Activated CD4-positive, alpha-beta memory T cell treated with anti-CD3 and anti-CD28 coated beads, Interleukin-2, amount 10 ng/mL, durations not matched to agents 7 days and 5 days (primary cell): Measurements from ENCODE around the gene TRAF1. TPM values are rescaled to one million over a fixed set of nuclear protein-coding genes. Genes with fewer than 3 reads are reported as not detected.

Source experiments
- CTCF ChIA-PET: fragments of 350-600 bp; sonication (Branson Sonifier 250); formaldehyde crosslinking; loops from one replicate; lab custom pipeline; 2021; ENCODE audit warnings: antibody characterized with exemption, inconsistent platforms; lab: Charles Lee
- POLR2A ChIA-PET: fragments of 350-600 bp; sonication (Branson Sonifier 250); formaldehyde crosslinking; loops from one replicate; lab custom pipeline; 2021; ENCODE audit warnings: antibody characterized with exemption; lab: Charles Lee
- DNase-seq: peaks from one replicate; pipeline ENCODE4 v3.0.0-alpha.2; 2020
- H3K27ac Mint-ChIP-seq: one replicate; pipeline ENCODE4 v1.8.0; 2021; ENCODE audit warnings: mild to moderate bottlenecking, mixed read lengths
- H3K27me3 Mint-ChIP-seq: one replicate; pipeline ENCODE4 v1.8.0; 2021; ENCODE audit warnings: mixed read lengths
- H3K36me3 Mint-ChIP-seq: one replicate; pipeline ENCODE4 v1.8.0; 2021; ENCODE audit warnings: low read depth, mixed read lengths
- H3K4me1 Mint-ChIP-seq: one replicate; pipeline ENCODE4 v1.8.0; 2021; ENCODE audit warnings: mixed read lengths
- H3K4me3 Mint-ChIP-seq: one replicate; pipeline ENCODE4 v1.8.0; 2021; ENCODE audit warnings: mild to moderate bottlenecking, mixed read lengths
- H3K9me3 Mint-ChIP-seq: one replicate; pipeline ENCODE4 v1.8.0; 2021; ENCODE audit warnings: mixed read lengths
- total RNA-seq, 2 experiments: library from RNA; stranded (reverse); gene quantifications; one replicate each; pipeline ENCODE4 v1.2.3, GENCODE V29; 2021

The TRAF1 gene
- total RNA-seq, 2 experiments from 2014 or later, result 73.6 to 74.3 TPM

DNA sequence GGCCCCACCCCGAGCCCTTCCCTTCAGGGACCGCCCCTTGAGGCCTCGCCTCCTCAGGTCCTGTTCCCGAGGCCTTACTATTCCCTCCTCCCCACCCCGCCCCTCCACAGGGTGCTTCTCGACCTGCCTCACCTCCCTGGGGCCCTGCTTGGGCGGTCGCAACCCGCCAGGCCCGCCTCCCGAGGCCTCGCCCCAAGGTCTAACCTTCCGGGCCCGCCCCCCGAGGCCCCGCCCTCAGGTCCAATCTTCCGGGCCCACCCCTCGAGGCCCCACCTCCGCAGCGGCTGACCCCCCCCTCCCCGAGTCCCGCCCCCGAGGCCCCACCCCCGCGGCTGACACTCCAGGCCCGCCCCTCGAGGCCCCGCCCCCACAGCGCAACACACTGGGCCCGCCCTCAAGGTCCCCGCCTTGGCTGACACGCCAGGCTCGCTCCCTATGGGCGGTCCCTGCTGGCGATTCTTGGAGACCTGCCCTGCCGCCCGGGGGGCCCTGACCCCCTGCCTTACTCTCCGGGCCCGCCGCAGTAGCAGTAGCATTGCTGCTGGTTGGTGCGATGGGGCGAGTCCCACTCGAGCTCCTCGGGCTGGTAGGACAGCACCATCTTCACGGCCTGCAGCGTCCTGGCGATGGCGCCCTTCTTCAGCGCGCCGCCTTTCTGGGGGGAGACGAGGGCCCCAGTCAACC, 57.8 kb downstream of the TRAF1 start:
- H3K36me3 Mint-ChIP-seq, result peaks cover 81% of the 10 kb centered on the region
- CTCF ChIA-PET, result interaction anchor here (0.6 to 5.8 kb wide), 16 partner anchors 23 to 203 kb away, joined by 3 to 66 read pairs (median 8); no protein-coding TSS in a partner anchor

DNA sequence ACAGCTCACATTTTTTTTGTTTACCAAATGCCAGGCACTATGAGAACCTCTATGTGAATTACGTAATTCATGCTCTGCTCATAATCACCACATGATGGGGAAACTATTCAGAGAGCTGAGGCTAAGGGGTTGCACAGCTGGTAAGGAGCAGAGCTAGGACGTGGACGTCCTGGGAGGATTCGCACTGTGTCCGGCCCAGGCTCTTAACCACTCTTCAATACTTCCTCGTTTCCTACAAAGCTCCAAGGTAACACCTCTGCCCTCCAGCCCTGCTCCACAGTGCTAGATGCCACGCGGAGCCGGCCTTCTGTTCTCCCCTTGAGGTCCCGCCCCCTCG, 58.3 kb downstream of the TRAF1 start:
- H3K9me3 Mint-ChIP-seq, result no peaks in the 10 kb centered on the region
- no peaks in the 10 kb centered on the region for H3K27me3 Mint-ChIP-seq
- no peak for DNase-seq
- peak overlapping the region; percentile 64 for H3K27ac Mint-ChIP-seq
- CTCF ChIA-PET, result interaction anchor here (0.7 to 5.8 kb wide), 17 partner anchors 9 to 205 kb away, joined by 3 to 66 read pairs (median 7); partner anchors contain the start of gene PHF19
- POLR2A ChIA-PET, result interaction anchor here (0.7 to 18.3 kb wide), 15 partner anchors 9 to 207 kb away, joined by 3 to 864 read pairs (median 10); partner anchors contain the start of genes CNTRL, FBXW2, PHF19 and PSMD5
- H3K4me3 Mint-ChIP-seq, result peak overlapping the region; percentile 52
- peaks cover 47% of the 10 kb centered on the region for H3K4me1 Mint-ChIP-seq
- peaks cover 80% of the 10 kb centered on the region for H3K36me3 Mint-ChIP-seq

More for the DNA sequence above, 57.8 kb downstream of the TRAF1 start:
- POLR2A ChIA-PET, result interaction anchor here (0.9 to 18.3 kb wide), 14 partner anchors 9 to 206 kb away, joined by 3 to 864 read pairs (median 12); partner anchors contain the start of genes CNTRL, PHF19, PSMD5 and TRAF1
- peak overlapping the region; percentile 87 for H3K4me3 Mint-ChIP-seq
- H3K27ac Mint-ChIP-seq, result peak overlapping the region; percentile 92
- peak; percentile 97 for DNase-seq
- H3K27me3 Mint-ChIP-seq, result no peaks in the 10 kb centered on the region
- H3K4me1 Mint-ChIP-seq, result peaks cover 52% of the 10 kb centered on the region
- no peaks in the 10 kb centered on the region for H3K9me3 Mint-ChIP-seq

DNA sequence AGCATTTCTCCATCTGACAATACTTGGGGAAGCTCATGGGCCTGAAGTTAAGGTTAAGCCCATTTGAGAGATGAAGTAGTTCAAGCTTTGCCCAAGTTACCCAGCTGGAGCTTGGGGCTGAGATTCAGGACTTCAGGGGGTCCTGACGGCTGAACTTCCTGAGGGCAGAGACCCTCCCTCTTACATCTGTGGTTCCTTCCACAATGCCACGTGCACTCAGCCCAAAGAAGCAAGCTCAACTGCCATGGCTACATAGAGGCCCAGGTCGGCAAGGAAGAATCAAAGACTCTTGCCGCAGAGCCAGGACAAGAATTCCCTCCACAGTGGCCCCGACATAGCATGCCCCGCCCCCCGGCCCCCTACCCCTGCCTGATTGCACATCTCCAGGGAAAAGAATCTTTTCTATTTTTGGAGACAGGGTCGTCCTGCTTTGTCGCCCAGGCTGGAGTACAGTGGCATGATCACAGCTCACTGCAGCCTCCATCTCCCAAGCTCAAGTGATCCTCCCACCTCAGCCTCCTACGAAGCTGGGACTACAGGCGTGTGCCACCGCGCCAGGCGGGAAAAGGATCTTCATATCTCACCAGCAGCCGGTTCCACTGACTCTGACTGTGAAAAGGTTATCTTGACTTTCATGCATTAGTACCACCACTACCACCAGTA, 58.8 kb downstream of the TRAF1 start:
- Mint-ChIP-seq H3K27ac (peak overlapping the region; percentile 64), H3K27me3 (no peaks in the 10 kb centered on the region), H3K9me3 (no peaks in the 10 kb centered on the region), H3K4me1 (peaks cover 42% of the 10 kb centered on the region), H3K36me3 (peaks cover 80% of the 10 kb centered on the region), H3K4me3 (peak overlapping the region; percentile 22)
- POLR2A ChIA-PET, result interaction anchor here (0.5 to 18.3 kb wide), 14 partner anchors 9 to 207 kb away, joined by 3 to 864 read pairs (median 12); partner anchors contain the start of genes CNTRL, FBXW2, PHF19 and PSMD5
- CTCF ChIA-PET, result interaction anchor here (0.7 to 5.8 kb wide), 14 partner anchors 10 to 205 kb away, joined by 3 to 66 read pairs (median 6); partner anchors contain the start of gene PHF19
- no peak for DNase-seq

DNA sequence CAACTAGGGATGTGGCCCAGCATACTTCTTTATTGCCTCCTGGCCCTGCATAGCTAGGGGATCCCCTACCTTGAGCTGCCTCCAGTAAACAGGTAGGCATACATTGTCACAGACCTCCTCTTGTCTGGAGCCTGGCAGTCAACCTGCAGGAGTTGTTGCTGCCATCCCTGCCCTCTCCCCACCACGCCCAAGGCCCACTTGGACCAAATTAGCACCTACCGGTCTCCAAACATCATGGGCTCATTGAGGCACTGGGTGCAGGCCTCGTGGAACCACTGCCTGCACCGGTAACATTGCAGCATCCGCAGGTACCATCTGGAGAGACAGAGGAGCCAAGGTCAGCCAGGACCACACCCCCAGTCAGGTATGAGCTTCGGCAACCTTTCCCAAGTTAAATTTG, 59.9 kb downstream of the TRAF1 start:
- DNase-seq, result no peak
- ChIA-PET POLR2A (interaction anchor here (1.3 to 18.3 kb wide), 9 partner anchors 8 to 73 kb away, joined by 3 to 864 read pairs (median 21); partner anchors contain the start of genes FBXW2, PHF19, PSMD5 and TRAF1), CTCF (interaction anchor here (0.8 to 5.8 kb wide), 3 partner anchors 21 to 115 kb away, joined by 3 to 66 read pairs (median 28); no protein-coding TSS in a partner anchor)
- peaks cover 33% of the 10 kb centered on the region for H3K4me1 Mint-ChIP-seq
- H3K27ac Mint-ChIP-seq, result no peak overlapping the region
- H3K9me3 Mint-ChIP-seq, result no peaks in the 10 kb centered on the region
- H3K4me3 Mint-ChIP-seq, result no peak overlapping the region
- H3K27me3 Mint-ChIP-seq, result no peaks in the 10 kb centered on the region
- H3K36me3 Mint-ChIP-seq, result peaks cover 82% of the 10 kb centered on the region

DNA sequence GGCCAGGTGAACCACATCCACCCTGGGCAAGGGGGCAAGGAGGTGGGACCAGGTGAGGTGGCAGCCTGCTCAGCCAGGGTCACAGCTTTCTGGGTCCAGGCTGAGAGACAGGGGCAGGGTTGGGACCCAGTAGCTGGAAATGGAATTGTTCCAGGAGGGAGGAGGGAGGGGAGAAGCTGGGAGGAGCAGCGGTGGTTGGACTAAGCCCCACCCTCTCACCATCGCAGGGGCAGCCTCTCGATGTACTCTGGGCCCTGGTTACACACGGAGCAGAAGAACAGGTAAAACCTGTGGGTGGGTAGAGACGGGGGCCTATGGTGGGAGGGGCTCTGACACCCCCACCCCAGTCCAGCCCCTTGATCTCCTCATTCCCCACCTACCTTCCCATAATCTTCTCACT, 60.8 kb downstream of the TRAF1 start:
- Mint-ChIP-seq H3K9me3 (no peaks in the 10 kb centered on the region), H3K36me3 (peaks cover 80% of the 10 kb centered on the region), H3K4me3 (no peak overlapping the region), H3K27ac (no peak overlapping the region), H3K27me3 (no peaks in the 10 kb centered on the region), H3K4me1 (peaks cover 26% of the 10 kb centered on the region)
- no peak for DNase-seq
- ChIA-PET CTCF (interaction anchor here (4.9 to 5.8 kb wide), 2 partner anchors 20 to 69 kb away, joined by 28 to 66 read pairs; no protein-coding TSS in a partner anchor), POLR2A (interaction anchor here (0.6 to 18.3 kb wide), 7 partner anchors 10 to 101 kb away, joined by 3 to 864 read pairs (median 5); partner anchors contain the start of genes FBXW2 and TRAF1)

DNA sequence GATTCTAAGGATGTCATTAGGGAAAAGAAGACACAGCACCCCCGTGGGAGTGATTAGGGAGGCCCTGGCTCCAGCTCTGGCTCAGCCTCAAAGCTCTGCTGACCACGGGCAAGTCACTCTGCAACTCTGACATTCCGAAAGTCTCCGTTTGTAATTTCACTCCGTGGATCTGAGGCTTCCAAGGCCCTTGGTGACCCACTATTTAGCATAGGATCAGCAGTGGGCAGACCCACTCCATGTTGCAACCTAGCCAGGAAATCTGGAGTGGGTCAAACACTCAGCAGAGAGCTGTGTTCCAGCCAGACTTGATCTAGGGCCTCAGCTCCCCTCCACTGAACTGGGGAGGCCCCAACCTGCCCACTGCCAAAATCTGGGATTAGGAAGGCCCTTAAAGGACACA, 61.4 kb downstream of the TRAF1 start:
- CTCF ChIA-PET, result interaction anchor here (1.5 to 5.8 kb wide), 2 partner anchors 19 to 109 kb away, joined by 7 to 28 read pairs; no protein-coding TSS in a partner anchor
- no peak for DNase-seq
- H3K36me3 Mint-ChIP-seq, result peaks cover 83% of the 10 kb centered on the region
- H3K4me3 Mint-ChIP-seq, result no peak overlapping the region
- peaks cover 24% of the 10 kb centered on the region for H3K4me1 Mint-ChIP-seq
- POLR2A ChIA-PET, result interaction anchor here (0.6 to 18.3 kb wide), 7 partner anchors 9 to 101 kb away, joined by 3 to 864 read pairs (median 5); partner anchors contain the start of gene TRAF1
- H3K27ac Mint-ChIP-seq, result no peak overlapping the region
- H3K27me3 Mint-ChIP-seq, result no peaks in the 10 kb centered on the region
- H3K9me3 Mint-ChIP-seq, result no peaks in the 10 kb centered on the region

DNA sequence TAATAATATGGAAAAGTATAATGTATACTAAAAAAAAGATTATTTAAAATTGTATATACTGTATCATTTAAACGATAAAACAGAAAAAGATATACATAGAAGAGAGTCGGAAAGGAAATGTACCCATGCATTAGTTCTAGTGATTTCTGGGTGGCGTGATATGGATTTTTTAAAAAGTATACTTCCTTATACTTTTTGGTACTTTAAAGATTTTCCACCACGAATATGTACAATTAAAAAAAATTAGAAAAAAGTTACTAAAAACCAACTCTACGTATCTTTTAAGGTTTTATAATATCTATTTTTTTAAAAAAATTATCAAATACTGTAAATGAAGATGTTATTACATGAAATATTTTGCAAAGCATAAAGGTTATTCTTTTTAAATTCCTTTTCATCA, 61.9 kb downstream of the TRAF1 start:
- no peak for DNase-seq
- ChIA-PET POLR2A (interaction anchor here (0.8 to 18.3 kb wide), 4 partner anchors 9 to 63 kb away, joined by 3 to 864 read pairs (median 8); partner anchors contain the start of gene TRAF1), CTCF (interaction anchor here (0.6 to 5.8 kb wide), 4 partner anchors 19 to 337 kb away, joined by 3 to 28 read pairs (median 6); no protein-coding TSS in a partner anchor)
- Mint-ChIP-seq H3K36me3 (peaks cover 83% of the 10 kb centered on the region), H3K9me3 (no peaks in the 10 kb centered on the region), H3K27ac (no peak overlapping the region), H3K4me3 (no peak overlapping the region), H3K27me3 (no peaks in the 10 kb centered on the region), H3K4me1 (peaks cover 19% of the 10 kb centered on the region)

DNA sequence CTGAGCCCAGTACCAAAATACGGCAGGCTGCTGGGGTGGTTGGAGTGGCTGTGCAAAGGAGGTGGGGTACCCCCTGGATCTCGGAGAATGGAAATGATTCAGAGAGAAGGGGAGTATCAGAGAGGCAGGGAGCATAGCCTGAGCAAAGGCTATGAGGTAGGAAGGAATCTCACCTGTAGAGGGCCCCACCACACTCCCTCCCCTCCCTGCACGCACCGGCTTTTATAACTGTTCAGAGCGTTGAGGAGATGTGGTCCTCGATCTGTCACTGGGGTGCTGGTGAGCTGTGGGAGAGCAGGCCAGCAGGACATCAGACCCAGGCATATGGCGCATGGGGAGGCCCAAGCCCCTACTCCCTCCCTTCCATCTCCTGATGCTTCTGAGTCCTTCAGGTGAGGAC, 62.8 kb downstream of the TRAF1 start:
- Mint-ChIP-seq H3K36me3 (peaks cover 82% of the 10 kb centered on the region), H3K9me3 (no peaks in the 10 kb centered on the region), H3K4me1 (peaks cover 12% of the 10 kb centered on the region), H3K4me3 (no peak overlapping the region), H3K27ac (no peak overlapping the region), H3K27me3 (no peaks in the 10 kb centered on the region)
- ChIA-PET CTCF (interaction anchor here (0.6 to 5.8 kb wide), 3 partner anchors 18 to 337 kb away, joined by 5 to 28 read pairs (median 7); no protein-coding TSS in a partner anchor), POLR2A (interaction anchor here (1.6 to 18.3 kb wide), 4 partner anchors 9 to 64 kb away, joined by 4 to 864 read pairs (median 4); partner anchors contain the start of genes PSMD5 and TRAF1)
- no peak for DNase-seq

DNA sequence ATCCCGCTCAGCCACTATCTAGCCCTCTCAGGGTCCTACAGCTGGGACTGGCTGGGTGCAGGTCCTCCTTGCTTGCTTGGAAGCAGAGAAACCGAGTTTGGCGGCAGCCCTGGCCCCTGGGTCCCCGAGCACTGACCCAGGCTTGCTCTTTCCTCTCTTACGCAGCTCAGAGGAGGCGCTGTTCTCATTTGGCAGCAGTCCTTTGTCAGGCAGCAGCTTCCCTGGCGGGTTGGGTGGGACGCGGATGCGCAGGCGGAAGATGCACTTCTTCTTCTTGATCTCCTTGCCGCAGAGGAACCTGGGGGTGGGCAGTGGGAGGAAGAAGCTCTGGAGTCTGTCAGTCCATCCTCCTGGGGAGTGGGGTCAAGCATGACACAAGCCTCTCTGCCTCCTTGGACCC, 64.1 kb downstream of the TRAF1 start:
- Mint-ChIP-seq H3K9me3 (no peaks in the 10 kb centered on the region), H3K36me3 (peaks cover 87% of the 10 kb centered on the region), H3K4me1 (peaks cover 8% of the 10 kb centered on the region), H3K4me3 (no peak overlapping the region), H3K27me3 (no peaks in the 10 kb centered on the region), H3K27ac (no peak overlapping the region)
- ChIA-PET POLR2A (interaction anchor here (0.9 to 1.7 kb wide), 5 partner anchors 7 to 69 kb away, joined by 3 to 6 read pairs (median 4); partner anchors contain the start of gene PSMD5), CTCF (interaction anchor here (1.0 kb wide), 1 partner anchor 107 kb away, joined by 5 read pairs; no protein-coding TSS in a partner anchor)
- no peak for DNase-seq

DNA sequence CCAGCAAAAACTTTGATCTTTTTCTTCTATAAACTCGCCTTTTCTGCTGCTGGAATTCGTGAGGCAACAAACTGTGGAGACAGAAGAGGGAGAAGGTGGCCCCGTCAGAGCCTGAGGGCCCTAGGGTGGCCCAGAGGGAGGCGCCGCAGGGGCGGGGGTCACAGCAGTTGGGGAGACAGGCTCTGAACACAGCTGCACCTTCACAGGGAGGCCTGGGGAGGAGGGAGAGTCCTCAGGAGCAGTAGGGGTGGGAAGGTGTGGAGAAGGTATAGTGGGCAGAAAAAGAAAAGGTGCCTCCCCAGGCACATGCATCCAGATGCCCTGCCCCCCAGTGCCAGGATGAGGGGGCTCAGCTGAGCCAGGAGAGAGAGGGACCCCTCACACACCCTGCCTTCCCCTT, 64.7 kb downstream of the TRAF1 start:
- no peaks in the 10 kb centered on the region for H3K9me3 Mint-ChIP-seq
- ChIA-PET CTCF (no interaction called here), POLR2A (interaction anchor here (0.9 to 1.2 kb wide), 2 partner anchors 11 to 64 kb away, joined by 3 to 4 read pairs; no protein-coding TSS in a partner anchor)
- no peak for DNase-seq
- H3K36me3 Mint-ChIP-seq, result peaks cover 87% of the 10 kb centered on the region
- peaks cover 7% of the 10 kb centered on the region for H3K4me1 Mint-ChIP-seq
- H3K27me3 Mint-ChIP-seq, result no peaks in the 10 kb centered on the region
- no peak overlapping the region for H3K27ac Mint-ChIP-seq
- no peak overlapping the region for H3K4me3 Mint-ChIP-seq

DNA sequence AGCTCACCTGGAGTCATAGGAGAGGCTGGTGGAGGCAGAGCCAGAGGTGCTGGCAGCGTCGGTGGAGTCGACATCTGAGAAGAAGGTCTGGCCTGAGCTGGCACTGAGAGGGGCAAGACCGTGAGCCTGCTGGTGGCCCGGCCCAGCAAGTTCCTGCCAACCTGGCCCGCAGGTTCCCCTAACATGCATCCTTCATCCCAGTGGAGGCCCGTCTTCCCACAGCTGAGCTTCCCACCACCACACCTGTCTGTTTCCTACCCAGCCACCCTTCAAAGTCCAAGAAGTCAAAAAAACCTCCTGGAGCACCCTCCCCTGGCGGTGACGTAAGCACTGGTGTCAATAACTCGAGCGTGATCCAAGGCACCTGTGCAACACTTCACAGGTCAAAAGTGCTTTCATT, 66.5 kb downstream of the TRAF1 start:
- ChIA-PET CTCF (interaction anchor here (1.0 kb wide), 2 partner anchors 14 to 200 kb away, joined by 3 read pairs; no protein-coding TSS in a partner anchor), POLR2A (interaction anchor here (2.9 to 7.0 kb wide), 2 partner anchors 8 to 15 kb away, joined by 17 to 59 read pairs; partner anchors contain the start of gene PSMD5)
- Mint-ChIP-seq H3K36me3 (peaks cover 86% of the 10 kb centered on the region), H3K9me3 (no peaks in the 10 kb centered on the region), H3K27me3 (no peaks in the 10 kb centered on the region), H3K4me3 (no peak overlapping the region), H3K4me1 (peaks cover 3% of the 10 kb centered on the region), H3K27ac (no peak overlapping the region)
- no peak for DNase-seq

DNA sequence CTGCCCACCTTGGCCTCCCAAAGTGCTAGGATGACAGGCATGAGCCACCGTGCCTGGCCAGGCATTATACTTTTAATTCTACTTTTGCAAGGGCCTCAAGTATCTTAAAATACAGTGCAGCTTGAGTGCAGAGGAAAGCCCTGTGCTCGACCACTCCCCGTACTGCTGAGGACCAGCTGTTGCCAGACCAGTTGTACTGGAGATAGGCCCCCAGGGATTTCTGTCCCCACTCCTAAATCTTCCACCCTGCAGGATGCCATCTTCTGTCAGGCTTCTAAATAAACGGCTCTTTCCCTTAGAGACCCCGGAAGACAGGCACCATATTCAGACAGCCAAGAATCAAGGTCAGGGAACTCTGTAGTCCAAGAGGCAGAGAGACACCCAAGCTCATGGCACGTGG, 67.2 kb downstream of the TRAF1 start:
- POLR2A ChIA-PET, result interaction anchor here (2.9 to 7.0 kb wide), 2 partner anchors 9 to 14 kb away, joined by 17 to 59 read pairs; partner anchors contain the start of gene PSMD5

More for the DNA sequence above, 67.2 kb downstream of the TRAF1 start:
- no peaks in the 10 kb centered on the region for H3K27me3 Mint-ChIP-seq
- H3K4me1 Mint-ChIP-seq, result peaks cover 3% of the 10 kb centered on the region
- peaks cover 92% of the 10 kb centered on the region for H3K36me3 Mint-ChIP-seq
- H3K4me3 Mint-ChIP-seq, result no peak overlapping the region
- no peak overlapping the region for H3K27ac Mint-ChIP-seq
- H3K9me3 Mint-ChIP-seq, result no peaks in the 10 kb centered on the region
- CTCF ChIA-PET, result interaction anchor here (1.0 kb wide), 1 partner anchor 13 kb away, joined by 3 read pairs; no protein-coding TSS in a partner anchor
- no peak for DNase-seq
